ENCODE measurements around the gene TTC38. TPM values are rescaled to one million over a fixed set of nuclear protein-coding genes. Genes with fewer than 3 reads are reported as not detected.

TTC38 gene
- total RNA-seq, 1 donor from 2014 or later, result 25.4 TPM

GRCh38 chr22:46278656-46279645, 11.1 kb downstream of the TTC38 start:
- Histone ChIP-seq H3K27ac (replicated peaks) (peak overlapping the region; percentile 89), H3K4me3 (no peak overlapping the region), H3K27me3 (ENCODE audit: low read depth) (no peaks in the 10 kb centered on the region), H3K36me3 (peaks cover 95% of the 10 kb centered on the region), H3K4me1 (peaks cover 29% of the 10 kb centered on the region), H3K9me3 (replicated peaks) (no peaks in the 10 kb centered on the region)
- intact Hi-C loops (cut with micrococcal nuclease), result no loop called here
- no peak for TF ChIP-seq CTCF (IDR thresholded peaks at IDR 0.05; ENCODE audit: borderline replicate concordance)
- no peak for DNase-seq

GRCh38 chr22:46280063-46280817, 12.4 kb downstream of the TTC38 start:
- DNase-seq, result no peak
- TF ChIP-seq CTCF (IDR thresholded peaks at IDR 0.05; ENCODE audit: borderline replicate concordance), result no peak
- intact Hi-C loops (cut with micrococcal nuclease), result no loop called here
- no peaks in the 10 kb centered on the region for H3K27me3 ChIP-seq (ENCODE audit: low read depth)
- no peaks in the 10 kb centered on the region for H3K9me3 ChIP-seq (replicated peaks)
- no peak overlapping the region for H3K4me3 ChIP-seq
- H3K4me1 ChIP-seq, result peaks cover 29% of the 10 kb centered on the region
- peak overlapping the region; percentile 89 for H3K27ac ChIP-seq (replicated peaks)
- peaks cover 95% of the 10 kb centered on the region for H3K36me3 ChIP-seq

- peak overlapping the region; percentile 89 for H3K27ac ChIP-seq (replicated peaks)
- no peaks in the 10 kb centered on the region for H3K27me3 ChIP-seq (ENCODE audit: low read depth)
- intact Hi-C loops (cut with micrococcal nuclease), result no loop called here
- no peak for DNase-seq
- H3K36me3 ChIP-seq, result peaks cover 95% of the 10 kb centered on the region
- no peak for TF ChIP-seq CTCF (IDR thresholded peaks at IDR 0.05; ENCODE audit: borderline replicate concordance)
- no peaks in the 10 kb centered on the region for H3K9me3 ChIP-seq (replicated peaks)
- peaks cover 29% of the 10 kb centered on the region for H3K4me1 ChIP-seq
- H3K4me3 ChIP-seq, result no peak overlapping the region
These were observed 13.3 kb downstream of the TTC38 start for GRCh38 chr22:46280999-46281623.

- Histone ChIP-seq H3K27me3 (ENCODE audit: low read depth) (no peaks in the 10 kb centered on the region), H3K4me1 (peaks cover 31% of the 10 kb centered on the region), H3K9me3 (replicated peaks) (no peaks in the 10 kb centered on the region), H3K27ac (replicated peaks) (peak overlapping the region; percentile 89), H3K4me3 (no peak overlapping the region), H3K36me3 (peaks cover 100% of the 10 kb centered on the region)
- intact Hi-C loops (cut with micrococcal nuclease), result no loop called here
- TF ChIP-seq CTCF (IDR thresholded peaks at IDR 0.05; ENCODE audit: borderline replicate concordance), result no peak
- DNase-seq, result no peak
These were observed 14.3 kb downstream of the TTC38 start for GRCh38 chr22:46281866-46282678.

Measured in left ventricle myocardium inferior (tissue), 1 donor.